Measurements from ENCODE around the gene NCF4. TPM values are rescaled to one million over a fixed set of nuclear protein-coding genes. Genes with fewer than 3 reads are reported as not detected.
A peak's percentile ranks its signal among the peaks of the same experiment; 100 is the strongest.

NCF4 gene
- total RNA-seq, 1 donor, result not detected

GRCh38 chr22:36904260-36904880 lies 43.6 kb downstream of the NCF4 start:
- TF ChIP-seq CTCF (IDR thresholded peaks at IDR 0.05; ENCODE audit: insufficient read depth, low read length), result no peak
- no peak overlapping the region for H3K4me3 ChIP-seq (ENCODE audit: low read depth, low read length)
- DNase-seq (ENCODE audit: low read depth), result no peak

- DNase-seq (ENCODE audit: low read depth), result no peak
- no peak overlapping the region for H3K4me3 ChIP-seq (ENCODE audit: low read depth, low read length)
- no peak for TF ChIP-seq CTCF (IDR thresholded peaks at IDR 0.05; ENCODE audit: insufficient read depth, low read length)
Measured at GRCh38 chr22:36907253-36908195, 46.7 kb downstream of the NCF4 start.

- no peak overlapping the region for H3K4me3 ChIP-seq (ENCODE audit: low read depth, low read length)
- peak; percentile 4 for DNase-seq (ENCODE audit: low read depth)
- TF ChIP-seq CTCF (IDR thresholded peaks at IDR 0.05; ENCODE audit: insufficient read depth, low read length), result no peak
Measured at GRCh38 chr22:36910461-36910860, 49.7 kb downstream of the NCF4 start.

GRCh38 chr22:36911887-36912661 lies 51.3 kb downstream of the NCF4 start:
- peak; percentile 31 for DNase-seq (ENCODE audit: low read depth)
- no peak for TF ChIP-seq CTCF (IDR thresholded peaks at IDR 0.05; ENCODE audit: insufficient read depth, low read length)
- H3K4me3 ChIP-seq (ENCODE audit: low read depth, low read length), result no peak overlapping the region

GRCh38 chr22:36912694-36913426 lies 52.1 kb downstream of the NCF4 start:
- DNase-seq (ENCODE audit: low read depth), result no peak
- no peak for TF ChIP-seq CTCF (IDR thresholded peaks at IDR 0.05; ENCODE audit: insufficient read depth, low read length)
- no peak overlapping the region for H3K4me3 ChIP-seq (ENCODE audit: low read depth, low read length)

All from fibroblast of the aortic adventitia (primary cell).